Activated naive CD8-positive, alpha-beta T cell treated with anti-CD3 and anti-CD28 coated beads, Interleukin-2, amount 10 ng/mL, durations not matched to agents 7 days and 5 days (primary cell): ENCODE results near the gene PRB2. TPM values are rescaled to one million over a fixed set of nuclear protein-coding genes. Genes with fewer than 3 reads are reported as not detected.
"Not testable (repeated sequence)": the region's sequence is repeated elsewhere in the genome, so short reads cannot be mapped to it uniquely, and the experiment has no call there.

ENCODE experiments used
- ATAC-seq: fragments of 150-1000 bp; cut with Tn5 transposase; one replicate; pipeline ENCODE4 v1.10.0; 2021; ENCODE audit warnings: low read depth, moderate library complexity
- POLR2A ChIA-PET: fragments of 350-600 bp; sonication (Branson Sonifier 250); formaldehyde crosslinking; loops from one replicate; lab custom pipeline; 2021; ENCODE audit warnings: antibody characterized with exemption; lab: Charles Lee
- DNase-seq: peaks from one replicate; pipeline ENCODE4 v3.0.0; 2021
- H3K27ac Mint-ChIP-seq: one replicate; pipeline ENCODE4 v1.8.0; 2022; ENCODE audit warnings: mild to moderate bottlenecking, mixed read lengths
- H3K27me3 Mint-ChIP-seq: one replicate; pipeline ENCODE4 v1.8.0; 2022; ENCODE audit warnings: mild to moderate bottlenecking, moderate library complexity, mixed read lengths
- H3K36me3 Mint-ChIP-seq: one replicate; pipeline ENCODE4 v1.8.0; 2021; ENCODE audit warnings: mild to moderate bottlenecking, mixed read lengths
- H3K4me1 Mint-ChIP-seq: one replicate; pipeline ENCODE4 v1.8.0; 2021; ENCODE audit warnings: mixed read lengths
- H3K4me3 Mint-ChIP-seq: one replicate; pipeline ENCODE4 v1.8.0; 2022; ENCODE audit warnings: mild to moderate bottlenecking, moderate library complexity, mixed read lengths
- H3K9me3 Mint-ChIP-seq: one replicate; pipeline ENCODE4 v1.8.0; 2021; ENCODE audit warnings: mixed read lengths
- total RNA-seq, 2 experiments: library from RNA; stranded (reverse); gene quantifications; one replicate each; pipeline ENCODE4 v1.2.3, GENCODE V29; 2021

The PRB2 gene
- not detected for total RNA-seq

DNA sequence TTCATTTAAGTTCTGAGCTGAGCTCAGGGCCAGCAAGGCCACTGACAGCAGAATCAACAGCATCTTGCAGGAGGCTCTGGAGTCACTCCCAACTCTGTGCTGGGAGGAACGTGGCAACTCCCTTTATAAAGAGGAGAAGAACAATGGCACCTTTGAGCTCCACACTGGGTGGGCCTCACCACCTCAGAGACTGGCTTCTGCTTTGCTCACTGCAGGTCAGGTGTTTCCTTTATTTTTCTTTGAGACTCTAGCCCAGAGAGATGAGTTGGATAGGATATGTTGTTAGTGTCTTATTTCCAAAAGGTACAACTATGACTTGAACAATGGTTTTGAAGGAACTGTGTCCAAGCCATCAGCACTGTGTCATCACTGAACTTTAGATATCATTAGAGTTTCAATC, at the start of gene PRB2:
TSS of gene PRB2 (minus strand) at position 101 of the 400 bp plus-strand sequence. CDS start at position 63, 38 bp downstream.
- POLR2A ChIA-PET, H3K27ac Mint-ChIP-seq: not testable (repeated sequence)

GRCh38 chr12:11437966-11438365, 42.6 kb upstream of the PRB2 start:
- H3K4me1 Mint-ChIP-seq, result no peaks in the 10 kb centered on the region

More for the DNA sequence above, at the start of gene PRB2:
- not testable (repeated sequence) for H3K4me1 Mint-ChIP-seq, H3K36me3 Mint-ChIP-seq, H3K9me3 Mint-ChIP-seq, ATAC-seq, H3K4me3 Mint-ChIP-seq, DNase-seq
- peaks cover 14% of the 10 kb centered on the region for H3K27me3 Mint-ChIP-seq

DNA sequence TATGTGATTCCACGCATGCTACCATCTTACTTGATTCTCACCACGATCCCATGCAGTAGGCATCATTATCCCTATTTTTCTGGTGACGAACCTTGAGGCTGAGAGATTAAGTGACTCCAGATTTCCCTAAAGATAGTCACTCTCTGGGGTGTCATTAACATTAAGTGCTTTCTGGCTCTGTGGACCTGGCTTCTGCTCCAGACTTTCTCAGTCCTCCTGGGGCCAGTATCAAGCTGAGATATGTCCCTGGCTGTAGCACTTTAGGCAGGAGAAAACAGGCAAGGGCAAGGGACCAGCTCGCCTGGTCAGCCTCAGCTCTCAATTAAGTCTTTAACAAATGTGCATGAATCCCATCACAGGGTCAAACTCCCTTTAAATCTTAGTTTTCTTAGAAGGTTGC, 38.3 kb upstream of the PRB2 start:
- POLR2A ChIA-PET, result no interaction called here
- Mint-ChIP-seq H3K4me3 (no peak overlapping the region), H3K9me3 (peaks cover 1% of the 10 kb centered on the region), H3K4me1 (no peaks in the 10 kb centered on the region), H3K27ac (no peak overlapping the region), H3K27me3 (no peaks in the 10 kb centered on the region), H3K36me3 (no peaks in the 10 kb centered on the region)
- no peak for DNase-seq
- no peak for ATAC-seq

More at GRCh38 chr12:11437966-11438365, 42.6 kb upstream of the PRB2 start:
- POLR2A ChIA-PET, result no interaction called here
- DNase-seq, result no peak
- H3K9me3 Mint-ChIP-seq, result no peaks in the 10 kb centered on the region
- no peaks in the 10 kb centered on the region for H3K27me3 Mint-ChIP-seq
- no peak for ATAC-seq
- no peaks in the 10 kb centered on the region for H3K36me3 Mint-ChIP-seq
- H3K4me3 Mint-ChIP-seq, result no peak overlapping the region
- H3K27ac Mint-ChIP-seq, result no peak overlapping the region

GRCh38 chr12:11431486-11431885, 36.1 kb upstream of the PRB2 start:
- DNase-seq (no peak), ATAC-seq (no peak)
- Mint-ChIP-seq H3K27ac (no peak overlapping the region), H3K27me3 (no peaks in the 10 kb centered on the region), H3K9me3 (peaks cover 1% of the 10 kb centered on the region), H3K4me3 (no peak overlapping the region), H3K36me3 (no peaks in the 10 kb centered on the region), H3K4me1 (no peaks in the 10 kb centered on the region)
- POLR2A ChIA-PET, result no interaction called here

- no peak overlapping the region for H3K4me3 Mint-ChIP-seq
- no peaks in the 10 kb centered on the region for H3K27me3 Mint-ChIP-seq
- H3K27ac Mint-ChIP-seq, result no peak overlapping the region
- POLR2A ChIA-PET, result no interaction called here
- H3K4me1 Mint-ChIP-seq, result no peaks in the 10 kb centered on the region
- no peaks in the 10 kb centered on the region for H3K36me3 Mint-ChIP-seq
- ATAC-seq, result no peak
- H3K9me3 Mint-ChIP-seq, result peaks cover 2% of the 10 kb centered on the region
- no peak for DNase-seq
Observed at GRCh38 chr12:11427341-11427740, 32.0 kb upstream of the PRB2 start.

GRCh38 chr12:11412731-11413130, 17.4 kb upstream of the PRB2 start:
- H3K4me3 Mint-ChIP-seq, result no peak overlapping the region
- peaks cover 7% of the 10 kb centered on the region for H3K9me3 Mint-ChIP-seq
- no peak overlapping the region for H3K27ac Mint-ChIP-seq
- H3K36me3 Mint-ChIP-seq, result no peaks in the 10 kb centered on the region
- DNase-seq, result no peak
- H3K27me3 Mint-ChIP-seq, result no peaks in the 10 kb centered on the region
- POLR2A ChIA-PET, result no interaction called here
- no peak for ATAC-seq
- no peaks in the 10 kb centered on the region for H3K4me1 Mint-ChIP-seq

- ATAC-seq (no peak), DNase-seq (no peak)
- no peaks in the 10 kb centered on the region for H3K36me3 Mint-ChIP-seq
- no peak overlapping the region for H3K4me3 Mint-ChIP-seq
- POLR2A ChIA-PET, result no interaction called here
- no peaks in the 10 kb centered on the region for H3K4me1 Mint-ChIP-seq
- H3K27ac Mint-ChIP-seq, result no peak overlapping the region
- no peaks in the 10 kb centered on the region for H3K27me3 Mint-ChIP-seq
- peaks cover 4% of the 10 kb centered on the region for H3K9me3 Mint-ChIP-seq
Observed at GRCh38 chr12:11408096-11408495, 12.7 kb upstream of the PRB2 start.

- Mint-ChIP-seq H3K36me3 (no peaks in the 10 kb centered on the region), H3K27me3 (peaks cover 14% of the 10 kb centered on the region), H3K27ac (no peak overlapping the region), H3K9me3 (peaks cover 2% of the 10 kb centered on the region), H3K4me3 (no peak overlapping the region), H3K4me1 (no peaks in the 10 kb centered on the region)
- no peak for DNase-seq
- POLR2A ChIA-PET, result no interaction called here
- no peak for ATAC-seq
Observed at GRCh38 chr12:11397366-11397765, 2.0 kb upstream of the PRB2 start.

GRCh38 chr12:11391456-11391855, 3.9 kb downstream of the PRB2 start:
- not testable (repeated sequence) for ATAC-seq, H3K4me1 Mint-ChIP-seq
- peaks cover 14% of the 10 kb centered on the region for H3K27me3 Mint-ChIP-seq

GRCh38 chr12:11377420-11377819, 17.9 kb downstream of the PRB2 start:
- DNase-seq, H3K27ac Mint-ChIP-seq, H3K36me3 Mint-ChIP-seq, ATAC-seq, H3K4me3 Mint-ChIP-seq, POLR2A ChIA-PET, H3K4me1 Mint-ChIP-seq, H3K27me3 Mint-ChIP-seq: not testable (repeated sequence)
- H3K9me3 Mint-ChIP-seq, result peaks cover 20% of the 10 kb centered on the region

More at GRCh38 chr12:11391456-11391855, 3.9 kb downstream of the PRB2 start:
- H3K9me3 Mint-ChIP-seq, H3K27ac Mint-ChIP-seq, POLR2A ChIA-PET, DNase-seq, H3K36me3 Mint-ChIP-seq, H3K4me3 Mint-ChIP-seq: not testable (repeated sequence)

DNA sequence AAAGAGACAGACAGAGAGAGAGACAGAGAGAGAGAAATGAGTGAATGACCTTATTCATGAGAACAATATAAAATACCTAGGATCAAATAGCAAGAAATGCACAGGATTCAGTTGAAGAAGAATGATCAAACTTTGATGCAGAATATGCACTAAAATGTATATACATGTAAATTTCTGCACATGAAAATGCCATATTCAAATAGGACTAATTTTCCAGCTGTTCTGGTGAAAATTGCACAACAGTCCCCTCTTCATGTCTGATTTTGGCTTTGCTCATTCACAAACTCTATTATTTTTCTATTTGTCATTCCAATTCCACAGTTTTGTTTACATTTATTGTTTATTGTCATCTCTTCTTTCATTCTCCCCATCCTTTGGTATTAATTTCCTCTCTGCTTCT, 34.2 kb downstream of the PRB2 start:
- H3K4me1 Mint-ChIP-seq, result no peaks in the 10 kb centered on the region
- POLR2A ChIA-PET, result no interaction called here
- no peak for DNase-seq
- H3K27me3 Mint-ChIP-seq, result peaks cover 2% of the 10 kb centered on the region
- H3K4me3 Mint-ChIP-seq, result no peak overlapping the region
- H3K36me3 Mint-ChIP-seq, result no peaks in the 10 kb centered on the region
- H3K9me3 Mint-ChIP-seq, result peaks cover 2% of the 10 kb centered on the region
- ATAC-seq, result no peak
- H3K27ac Mint-ChIP-seq, result no peak overlapping the region

DNA sequence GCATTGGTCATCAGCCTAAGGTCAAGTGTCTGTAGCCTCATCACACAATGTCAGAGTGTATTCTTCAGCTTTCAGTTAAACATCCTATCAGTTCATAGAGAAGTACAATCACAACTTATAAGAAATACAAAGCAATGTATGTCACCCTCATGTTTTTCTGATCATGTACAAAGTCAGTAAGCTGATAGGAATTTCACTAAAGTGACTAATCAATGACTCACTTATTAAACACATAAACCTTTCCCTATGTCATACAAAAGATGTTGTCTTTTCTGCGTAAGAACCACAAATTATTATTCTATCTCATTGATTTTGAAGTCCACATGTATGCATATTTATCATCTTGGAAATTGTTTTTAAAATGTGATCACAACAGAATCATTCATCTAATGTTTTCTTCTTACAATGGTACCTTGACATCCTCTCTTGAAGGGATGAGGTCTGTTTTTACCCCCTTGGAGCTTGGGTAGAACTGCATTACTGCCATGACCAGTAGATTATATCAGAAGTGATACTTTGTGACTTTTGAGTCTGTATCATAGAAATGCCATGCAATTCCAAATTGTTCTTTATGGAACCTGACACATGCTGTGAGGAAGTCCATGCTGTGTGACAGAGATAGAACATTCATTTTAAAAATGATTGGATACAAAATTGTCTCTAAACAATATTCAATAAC, 35.0 kb downstream of the PRB2 start:
- H3K27me3 Mint-ChIP-seq, H3K4me3 Mint-ChIP-seq, ATAC-seq, H3K27ac Mint-ChIP-seq, H3K9me3 Mint-ChIP-seq, H3K36me3 Mint-ChIP-seq, DNase-seq, POLR2A ChIA-PET, H3K4me1 Mint-ChIP-seq: not testable (repeated sequence)

GRCh38 chr12:11351736-11352135, 43.6 kb downstream of the PRB2 start:
- H3K4me3 Mint-ChIP-seq, H3K36me3 Mint-ChIP-seq, H3K27ac Mint-ChIP-seq, H3K4me1 Mint-ChIP-seq, ATAC-seq, H3K9me3 Mint-ChIP-seq, POLR2A ChIA-PET, DNase-seq: not testable (repeated sequence)
- peaks cover 15% of the 10 kb centered on the region for H3K27me3 Mint-ChIP-seq

GRCh38 chr12:11348439-11348838, 46.9 kb downstream of the PRB2 start:
- H3K4me1 Mint-ChIP-seq, result no peaks in the 10 kb centered on the region
- DNase-seq (no peak), ATAC-seq (no peak)
- no peak overlapping the region for H3K27ac Mint-ChIP-seq
- H3K27me3 Mint-ChIP-seq, result peaks cover 6% of the 10 kb centered on the region
- no peak overlapping the region for H3K4me3 Mint-ChIP-seq
- peaks cover 2% of the 10 kb centered on the region for H3K9me3 Mint-ChIP-seq
- no peaks in the 10 kb centered on the region for H3K36me3 Mint-ChIP-seq
- POLR2A ChIA-PET, result no interaction called here
